Measurements from ENCODE around the gene CROCC2.
A peak's percentile ranks its signal among the peaks of the same experiment; 100 is the strongest.

CROCC2 gene

GRCh38 chr2:241020629-241021190 is 114.6 kb downstream of the CROCC2 start:
- DNase-seq = no peak

- no peak for DNase-seq
These were observed 119.5 kb downstream of the CROCC2 start for GRCh38 chr2:241025639-241026038.

- no peak for DNase-seq
These were observed 123.6 kb downstream of the CROCC2 start for GRCh38 chr2:241029599-241030332.

- no peak for DNase-seq
These were observed 124.2 kb downstream of the CROCC2 start for GRCh38 chr2:241030333-241030680.

- no peak for DNase-seq
These were observed 124.7 kb downstream of the CROCC2 start for GRCh38 chr2:241030883-241031282.

GRCh38 chr2:241031436-241032165 is 125.5 kb downstream of the CROCC2 start:
- no peak for DNase-seq

GRCh38 chr2:241033336-241033987 is 127.3 kb downstream of the CROCC2 start:
- DNase-seq = no peak

GRCh38 chr2:241033994-241034393 is 127.9 kb downstream of the CROCC2 start:
- DNase-seq = no peak

- no peak for DNase-seq
These were observed 128.5 kb downstream of the CROCC2 start for GRCh38 chr2:241034490-241035141.

GRCh38 chr2:241035142-241035817 is 129.1 kb downstream of the CROCC2 start:
- DNase-seq = peak; percentile 59

- no peak for DNase-seq
These were observed 129.8 kb downstream of the CROCC2 start for GRCh38 chr2:241035818-241036396.

GRCh38 chr2:241036397-241036963 is 130.3 kb downstream of the CROCC2 start:
- peak; percentile 58 for DNase-seq

GRCh38 chr2:241036964-241037421 is 130.9 kb downstream of the CROCC2 start:
- no peak for DNase-seq

- no peak for DNase-seq
These were observed 131.4 kb downstream of the CROCC2 start for GRCh38 chr2:241037498-241037897.

- DNase-seq = no peak
These were observed 132.4 kb downstream of the CROCC2 start for GRCh38 chr2:241038374-241039180.

GRCh38 chr2:241039416-241039815 is 133.3 kb downstream of the CROCC2 start:
- no peak for DNase-seq

- no peak for DNase-seq
These were observed 134.1 kb downstream of the CROCC2 start for GRCh38 chr2:241040081-241040803.

GRCh38 chr2:241041589-241042158 is 135.5 kb downstream of the CROCC2 start:
- no peak for DNase-seq
